GM11168 (cell line): ENCODE data around the gene ACTR3C.
"Not testable (repeated sequence)": the region's sequence is repeated elsewhere in the genome, so short reads cannot be mapped to it uniquely, and the experiment has no call there.

Source experiments
- in situ Hi-C: fragments of 300-500 bp; cut with MboI; formaldehyde crosslinking; loops from one replicate; pipeline ENCODE4 v1.12.0; 2022; ENCODE audit warnings: low sequenced_read_pairs; ENCODE audit not compliant: unreplicated experiment

The ACTR3C gene

DNA sequence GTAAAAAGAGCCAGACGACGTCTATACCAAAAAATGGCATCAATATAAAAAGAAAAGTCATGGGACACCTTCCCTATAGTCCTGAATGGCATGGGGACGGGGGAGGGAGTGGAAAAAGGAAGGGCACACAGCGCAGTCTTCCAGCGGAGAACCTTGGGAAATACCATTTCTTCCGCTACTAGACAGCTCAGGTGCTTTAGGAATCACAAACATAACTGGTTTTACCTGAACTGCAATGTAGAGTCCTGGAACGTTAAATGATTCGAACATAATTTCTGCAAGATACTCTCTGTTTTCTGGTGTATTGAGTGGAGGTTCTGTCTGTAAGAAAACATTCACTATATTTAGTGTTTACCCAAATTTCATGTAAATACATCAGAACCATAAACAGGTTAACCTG lies 28.3 kb downstream of the ACTR3C start:
- in situ Hi-C loops = not testable (repeated sequence)

DNA sequence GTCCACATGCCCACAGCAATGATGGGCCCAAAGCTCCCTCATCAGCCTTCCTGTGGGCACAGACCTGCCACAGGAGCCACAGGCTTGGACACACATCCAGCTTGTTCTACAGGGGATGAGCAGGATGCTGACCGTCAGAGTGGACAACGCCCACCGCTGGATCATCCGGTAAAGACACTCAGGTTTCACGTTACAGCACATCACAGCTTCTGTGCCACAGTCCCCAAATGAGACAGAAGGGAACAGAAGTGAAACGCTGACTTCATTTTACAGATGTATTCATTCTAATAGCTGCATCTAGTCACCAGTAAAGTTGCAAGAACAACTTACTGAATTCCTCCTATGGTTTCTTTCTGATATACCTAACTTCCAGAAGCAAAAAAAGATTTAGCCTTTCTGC lies 33.0 kb downstream of the ACTR3C start:
- in situ Hi-C loops = not testable (repeated sequence)

DNA sequence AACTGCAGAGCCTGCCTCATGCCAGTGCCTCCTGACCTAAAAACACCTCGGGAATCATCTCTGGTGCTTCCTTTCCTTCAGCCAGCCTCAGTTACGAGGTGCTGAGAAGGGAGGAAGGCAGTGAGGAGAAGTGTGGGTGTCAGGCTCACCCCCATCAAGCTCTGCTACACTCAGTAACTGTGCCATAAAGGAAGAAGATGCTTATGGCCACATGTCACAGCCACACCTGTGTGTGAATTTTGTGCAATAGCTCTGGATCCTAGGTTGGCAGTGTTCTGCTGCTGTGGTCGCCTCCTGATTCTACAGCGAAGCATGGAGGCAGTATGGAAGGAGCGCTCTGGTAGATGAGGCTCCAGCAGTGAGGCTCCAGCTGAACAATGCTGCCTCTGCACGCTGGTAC lies 34.5 kb downstream of the ACTR3C start:
- in situ Hi-C loops = not testable (repeated sequence)

- in situ Hi-C loops = not testable (repeated sequence)
Observed at GRCh38 chr7:150287815-150288214, 35.5 kb downstream of the ACTR3C start.

- in situ Hi-C loops = not testable (repeated sequence)
Observed at GRCh38 chr7:150285849-150286754, 37.2 kb downstream of the ACTR3C start.

DNA sequence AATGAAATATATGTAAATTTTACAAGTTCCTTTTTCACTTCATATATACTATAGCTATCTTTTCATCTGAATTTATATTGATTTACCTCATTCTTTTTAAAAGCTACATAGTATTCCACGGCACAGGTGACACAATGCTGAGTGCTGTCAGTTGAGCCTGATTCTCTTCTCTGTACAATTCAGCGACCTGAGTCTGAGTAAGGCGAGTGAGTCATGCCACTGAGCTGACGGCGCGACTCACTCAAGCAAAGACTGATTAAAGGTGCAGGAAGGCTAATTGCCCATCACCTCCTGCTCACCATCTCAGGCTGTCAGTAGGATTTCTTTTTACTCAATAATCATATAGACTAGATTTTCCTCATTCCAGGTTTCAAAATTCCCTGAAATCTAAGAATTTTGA lies 39.7 kb downstream of the ACTR3C start:
- in situ Hi-C loops = not testable (repeated sequence)

DNA sequence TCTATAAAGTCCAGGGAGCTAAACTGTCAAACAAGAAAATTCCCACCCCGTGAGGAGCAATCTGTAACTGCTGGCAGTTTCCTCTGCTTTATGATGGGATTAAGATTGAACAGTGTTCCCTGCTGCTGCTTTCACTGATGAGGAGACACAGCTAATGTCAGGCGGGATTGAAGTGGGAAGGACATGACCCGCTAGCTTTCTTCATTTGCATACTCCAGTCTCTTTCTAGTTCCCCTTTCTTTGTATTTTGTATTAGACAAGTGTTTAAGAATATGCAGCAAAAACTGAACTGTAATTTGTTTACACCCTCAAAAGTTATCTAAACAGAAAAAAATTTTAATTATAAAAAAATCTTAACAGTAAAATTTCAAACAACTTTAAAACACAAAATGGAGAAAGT lies 40.2 kb downstream of the ACTR3C start:
- in situ Hi-C loops = not testable (repeated sequence)

GRCh38 chr7:150281681-150282403 lies 41.5 kb downstream of the ACTR3C start:
- in situ Hi-C loops = not testable (repeated sequence)

GRCh38 chr7:150278383-150278782 lies 45.0 kb downstream of the ACTR3C start:
- in situ Hi-C loops = not testable (repeated sequence)

DNA sequence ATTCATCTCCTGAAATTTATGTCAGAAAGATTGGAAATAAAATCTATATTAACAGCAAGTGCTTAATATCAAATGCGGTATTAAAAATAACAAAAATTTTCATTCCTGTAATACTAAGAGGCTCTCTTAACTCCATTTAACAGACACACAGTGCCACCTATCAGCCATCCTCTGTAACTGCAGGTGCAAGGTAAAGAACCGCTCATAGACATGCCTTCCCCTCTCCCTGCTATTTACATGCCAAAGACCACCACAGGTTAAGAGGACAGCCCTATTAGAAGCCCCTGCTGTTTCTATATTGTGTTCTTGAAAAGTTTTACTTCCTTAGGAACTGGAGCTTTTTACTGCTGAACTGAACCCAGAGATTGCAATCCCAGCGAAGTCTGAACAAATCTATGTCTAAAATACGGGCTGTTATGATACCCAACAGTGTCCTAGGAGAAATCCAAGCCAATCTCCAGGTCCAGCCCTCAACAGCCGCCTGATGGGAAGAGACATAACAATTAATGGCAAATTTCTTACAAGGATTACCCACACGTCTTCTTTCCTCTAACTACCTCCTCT lies 47.1 kb downstream of the ACTR3C start:
- in situ Hi-C loops = not testable (repeated sequence)

DNA sequence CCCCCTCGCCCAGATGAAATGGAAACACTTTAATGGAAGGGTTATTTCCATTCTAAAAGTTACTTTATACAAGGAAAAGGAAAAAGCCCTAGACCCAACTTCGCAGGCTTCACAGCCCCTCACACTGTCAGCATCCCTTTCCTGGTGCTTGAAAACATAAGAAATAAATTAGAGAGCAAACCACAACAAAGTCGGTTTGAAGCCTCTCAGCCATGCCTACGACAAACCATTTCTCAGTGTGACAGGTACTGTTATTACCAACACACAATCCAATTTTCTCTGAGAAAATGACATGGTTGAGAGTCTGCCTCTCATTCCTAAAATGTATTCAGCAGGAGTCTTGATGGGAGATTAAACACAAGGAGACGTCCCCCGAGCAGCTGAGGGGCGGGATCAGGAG lies 51.4 kb downstream of the ACTR3C start:
- in situ Hi-C loops = not testable (repeated sequence)

DNA sequence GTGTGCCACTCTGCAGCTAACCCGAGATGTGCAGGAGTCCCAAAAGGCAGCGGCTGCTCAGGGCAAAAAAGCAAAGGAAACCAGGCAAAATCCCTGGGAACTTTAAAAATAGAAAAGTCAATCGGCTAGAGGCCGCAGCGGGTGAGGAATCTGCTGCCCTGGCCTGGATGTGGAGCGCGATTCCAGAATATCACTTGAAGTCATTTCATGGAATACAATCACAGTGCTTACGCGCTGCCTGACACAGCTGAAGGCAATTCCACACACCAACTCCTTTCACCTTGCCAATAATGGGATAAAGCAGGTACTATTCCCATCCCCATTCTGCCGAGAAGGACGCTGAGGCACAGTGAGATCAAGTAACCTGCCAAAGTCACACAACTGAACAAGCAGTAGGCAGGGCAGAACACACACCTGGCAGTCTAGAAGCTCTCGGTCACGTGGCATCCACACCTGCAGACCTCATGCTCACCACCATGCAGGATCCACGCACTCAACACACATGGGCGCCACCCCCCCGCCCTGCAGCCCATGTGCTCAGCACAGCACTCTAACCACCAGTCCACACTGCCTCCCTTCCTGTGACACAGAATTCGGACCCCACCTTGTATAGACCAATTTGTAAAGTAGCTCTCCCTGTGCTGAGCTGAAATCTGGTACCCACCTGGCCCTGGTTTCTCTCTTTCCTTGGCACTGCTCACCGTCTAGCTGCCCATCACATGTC lies 53.1 kb downstream of the ACTR3C start:
- in situ Hi-C loops = not testable (repeated sequence)

- in situ Hi-C loops = not testable (repeated sequence)
Observed at GRCh38 chr7:150268798-150269197, 54.5 kb downstream of the ACTR3C start.

DNA sequence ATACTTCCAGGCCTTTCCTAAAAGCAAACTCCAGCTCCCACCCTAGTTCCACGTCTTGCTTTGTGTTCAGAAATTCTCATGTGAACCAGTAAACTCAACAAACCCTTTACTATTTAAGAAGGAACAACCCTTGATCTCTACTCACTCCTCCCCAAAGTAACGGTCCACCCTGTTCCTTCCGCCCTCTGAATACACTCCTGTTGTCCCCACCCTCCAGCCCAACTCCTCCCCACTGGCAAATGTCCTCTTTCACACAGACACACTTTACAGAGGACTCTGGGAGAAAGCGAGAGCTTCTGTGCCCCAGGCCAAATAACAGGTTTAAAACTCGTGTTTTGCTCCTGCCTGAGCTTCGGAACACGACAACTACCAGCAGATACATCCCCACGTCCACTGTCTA lies 55.1 kb downstream of the ACTR3C start:
- in situ Hi-C loops = not testable (repeated sequence)

DNA sequence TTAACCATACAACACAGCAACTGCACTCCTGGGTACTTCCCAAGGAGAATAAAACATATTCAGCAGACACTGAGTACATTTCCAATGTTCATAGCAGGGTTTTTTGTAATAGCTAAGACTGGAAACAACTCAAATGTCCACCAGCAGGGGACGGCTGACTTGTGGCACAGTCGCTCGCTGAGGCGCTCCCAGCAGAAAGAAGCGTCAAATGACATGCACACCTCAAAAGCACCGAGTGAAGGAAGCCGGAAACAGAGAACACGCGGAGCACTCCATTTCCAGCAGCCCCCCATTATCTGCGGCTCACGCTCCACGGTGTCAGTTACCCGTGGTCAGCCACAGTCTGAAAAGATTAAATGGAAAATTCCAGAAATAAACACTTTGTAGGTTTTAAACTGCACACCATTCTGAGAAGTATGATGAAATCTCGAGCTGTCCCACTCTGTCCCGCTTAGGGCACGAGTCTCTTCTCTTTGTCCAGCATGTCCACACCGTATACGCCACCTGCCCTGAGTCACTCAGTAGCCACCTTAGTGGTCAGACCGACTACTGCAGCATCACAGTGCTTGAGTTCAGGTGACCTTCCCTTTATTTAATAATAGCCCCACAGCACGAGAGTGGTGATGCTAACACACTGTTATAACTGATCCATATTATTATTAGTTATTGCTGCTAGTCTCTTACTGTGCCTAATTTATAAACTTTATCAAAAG lies 56.2 kb downstream of the ACTR3C start:
- in situ Hi-C loops = not testable (repeated sequence)

- in situ Hi-C loops = not testable (repeated sequence)
Observed at GRCh38 chr7:150262656-150263055, 60.7 kb downstream of the ACTR3C start.

GRCh38 chr7:150247745-150248144 lies 75.6 kb downstream of the ACTR3C start:
- in situ Hi-C loops = not testable (repeated sequence)

DNA sequence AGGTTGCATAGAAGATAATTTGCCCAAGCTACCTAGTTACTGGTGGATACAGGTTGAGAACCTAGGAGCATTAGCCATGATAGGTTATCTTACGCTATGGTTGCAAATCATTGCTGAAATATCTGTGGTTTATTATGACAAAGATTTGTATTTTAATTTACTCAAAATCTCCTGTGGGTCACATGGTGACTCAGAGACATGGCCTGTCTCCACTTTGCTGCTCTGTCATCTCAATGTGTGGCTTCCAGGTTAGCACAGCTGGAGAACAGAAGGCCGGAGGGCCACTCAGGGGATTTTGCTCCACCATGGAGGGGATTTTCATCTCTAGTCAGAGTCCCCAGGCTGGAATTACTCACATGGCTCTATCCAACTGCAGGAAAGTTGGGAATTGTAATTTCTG lies 78.1 kb downstream of the ACTR3C start:
- in situ Hi-C loops = not testable (repeated sequence)

DNA sequence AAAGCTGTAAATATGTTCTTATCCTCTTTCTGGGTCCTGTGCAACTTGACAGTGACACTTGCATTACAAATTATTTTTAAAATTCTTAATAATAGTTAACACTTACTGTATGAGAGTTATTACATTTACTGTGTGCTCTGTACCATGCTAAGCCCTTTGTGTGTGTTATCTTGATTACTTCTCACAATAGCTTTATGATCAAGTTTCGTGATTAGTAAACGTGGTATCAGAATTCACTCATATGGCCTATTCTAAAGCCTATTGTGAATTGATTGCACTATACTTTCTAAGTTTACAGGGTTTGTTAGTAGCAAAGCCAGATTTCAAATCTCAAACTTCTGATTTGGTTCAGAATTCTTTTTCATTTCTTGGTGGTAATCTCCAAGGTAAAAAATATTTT lies 80.4 kb downstream of the ACTR3C start:
- in situ Hi-C loops = not testable (repeated sequence)

DNA sequence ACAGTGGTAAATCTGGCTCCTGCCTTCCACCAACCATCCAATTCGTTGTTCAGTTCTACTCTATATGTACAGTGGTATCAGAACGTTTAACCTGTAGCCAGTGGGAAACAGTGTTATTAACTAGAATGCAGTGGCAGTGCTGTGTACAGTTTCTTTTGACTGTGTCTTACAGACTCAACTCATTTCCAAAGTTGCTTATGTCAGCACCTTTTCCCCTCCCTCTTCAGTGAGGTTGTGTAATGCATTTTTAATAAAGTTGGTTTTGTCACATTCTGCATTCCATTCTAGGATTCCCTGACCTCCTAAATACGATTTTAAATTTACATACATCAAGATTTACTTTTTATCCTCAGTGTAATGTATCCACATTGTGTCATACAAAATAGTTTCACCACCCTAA lies 97.9 kb downstream of the ACTR3C start:
- in situ Hi-C loops = not testable (repeated sequence)
